HG03060 (cell line): ENCODE results near the gene KLHL29.

Experiments
- ATAC-seq: cut with Tn5 transposase; IDR thresholded peaks from one replicate; pipeline ENCODE4 v1.9.1; 2021; ENCODE audit warnings: low read depth, moderate number of reproducible peaks; ENCODE audit not compliant: unreplicated experiment

KLHL29 gene

GRCh38 chr2:23662466-23662865, 277.5 kb downstream of the KLHL29 start:
- no peak for ATAC-seq

GRCh38 chr2:23662941-23663920, 278.3 kb downstream of the KLHL29 start:
- no peak for ATAC-seq

- ATAC-seq, result no peak
These were observed 279.2 kb downstream of the KLHL29 start for GRCh38 chr2:23664066-23664788.

- no peak for ATAC-seq
These were observed 281.4 kb downstream of the KLHL29 start for GRCh38 chr2:23666241-23666979.

GRCh38 chr2:23666980-23667357, 282.0 kb downstream of the KLHL29 start:
- no peak for ATAC-seq

- ATAC-seq, result no peak
These were observed 283.9 kb downstream of the KLHL29 start for GRCh38 chr2:23668756-23669304.

GRCh38 chr2:23669413-23670244, 284.6 kb downstream of the KLHL29 start:
- ATAC-seq, result no peak

GRCh38 chr2:23670245-23670592, 285.2 kb downstream of the KLHL29 start:
- no peak for ATAC-seq

- no peak for ATAC-seq
These were observed 288.1 kb downstream of the KLHL29 start for GRCh38 chr2:23673082-23673481.

GRCh38 chr2:23673830-23674679, 289.1 kb downstream of the KLHL29 start:
- no peak for ATAC-seq

- no peak for ATAC-seq
These were observed 290.5 kb downstream of the KLHL29 start for GRCh38 chr2:23675506-23675905.

GRCh38 chr2:23677836-23678235, 292.9 kb downstream of the KLHL29 start:
- ATAC-seq, result no peak

- no peak for ATAC-seq
These were observed 294.1 kb downstream of the KLHL29 start for GRCh38 chr2:23679044-23679443.

- ATAC-seq, result no peak
These were observed 296.0 kb downstream of the KLHL29 start for GRCh38 chr2:23680951-23681350.

- ATAC-seq, result no peak
These were observed 296.6 kb downstream of the KLHL29 start for GRCh38 chr2:23681356-23682140.

GRCh38 chr2:23682481-23682880, 297.5 kb downstream of the KLHL29 start:
- no peak for ATAC-seq

- ATAC-seq, result no peak
These were observed 298.0 kb downstream of the KLHL29 start for GRCh38 chr2:23683001-23683400.
